ENCODE measurements around the gene LPA. TPM values are rescaled to one million over a fixed set of nuclear protein-coding genes. Genes with fewer than 3 reads are reported as not detected.

Gene LPA
- total and polyA plus RNA-seq, 2 of the 13 experiments (the other 11 are each of a cell fraction or from before 2014, with no cell fraction given), result not detected

GRCh38 chr6:160520043-160520904 lies 143.8 kb downstream of the LPA start (continued):
- no peak for TF ChIP-seq KDM6A (CRISPR knock-in tag; IDR thresholded peaks at IDR 0.05; ENCODE audit: low read depth)
- peak; percentile 45; the same call in 1 of the 2 replicates for TF ChIP-seq ZSCAN25 (CRISPR knock-in tag; IDR thresholded peaks at IDR 0.05)
- TF ChIP-seq CBX2 (IDR thresholded peaks at IDR 0.05; ENCODE audit: low read depth, low read length), result no peak; the same call in 1 of the 2 replicates
- TF ChIP-seq CBX2 (CRISPR knock-in tag; IDR thresholded peaks at IDR 0.05; ENCODE audit: low read depth), result no peak
- TF ChIP-seq BORCS8-MEF2B (CRISPR knock-in tag; IDR thresholded peaks at IDR 0.05), result peak; percentile 49
- TF ChIP-seq MTF2 (CRISPR knock-in tag; IDR thresholded peaks at IDR 0.05; ENCODE audit: borderline replicate concordance), result peak; percentile 71
- TF ChIP-seq HOXA7 (CRISPR knock-in tag; IDR thresholded peaks at IDR 0.05), result no peak
- peak; percentile 41; the same call in 1 of the 2 replicates for TF ChIP-seq CSRNP2 (CRISPR knock-in tag; conservative IDR thresholded peaks at IDR 0.05; ENCODE audit: low read depth)
- peak; percentile 15; the same call in 1 of the 2 replicates for TF ChIP-seq ZNF746 (CRISPR knock-in tag; IDR thresholded peaks at IDR 0.05)
- 0 out of 2 replicates have a peak, but pooled peaks have one; percentile 27 for TF ChIP-seq MAF1 (CRISPR knock-in tag; IDR thresholded peaks at IDR 0.05; ENCODE audit: borderline replicate concordance)
- 0 out of 2 replicates have a peak, but pooled peaks have one; percentile 57 for TF ChIP-seq ZMAT3 (CRISPR knock-in tag; conservative IDR thresholded peaks at IDR 0.05)
- peak; percentile 32 for TF ChIP-seq TBL1XR1 (IDR thresholded peaks at IDR 0.05; ENCODE audit: borderline replicate concordance, low read length, partially characterized antibody)
- no peak for TF ChIP-seq NFYB (CRISPR knock-in tag; IDR thresholded peaks at IDR 0.05)
- TF ChIP-seq ZFP90 (CRISPR knock-in tag; IDR thresholded peaks at IDR 0.05; ENCODE audit: borderline replicate concordance), result peak; percentile 66; the same call in 1 of the 2 replicates
- TF ChIP-seq THAP9 (CRISPR knock-in tag; IDR thresholded peaks at IDR 0.05; ENCODE audit: borderline replicate concordance), result peak; percentile 33; the same call in 1 of the 2 replicates
- TF ChIP-seq KAT7 (CRISPR knock-in tag; IDR thresholded peaks at IDR 0.05; ENCODE audit: borderline replicate concordance), result no peak
- TF ChIP-seq PTBP1 (IDR thresholded peaks at IDR 0.05; ENCODE audit: low read depth, low read length, poor library complexity, severe bottlenecking), result peak; percentile 72
- TF ChIP-seq ZNF879 (CRISPR knock-in tag; IDR thresholded peaks at IDR 0.05), result 0 out of 2 replicates have a peak, but pooled peaks have one; percentile 52
- TF ChIP-seq BCL6 (CRISPR knock-in tag; IDR thresholded peaks at IDR 0.05), result no peak; the same call in 1 of the 2 replicates
- TF ChIP-seq MEIS2 (CRISPR knock-in tag; IDR thresholded peaks at IDR 0.05), result 0 out of 2 replicates have a peak, but pooled peaks have one; percentile 23
- TF ChIP-seq HDAC1 (CRISPR knock-in tag; IDR thresholded peaks at IDR 0.05), result peak; percentile 87
- TF ChIP-seq ZNF274 (CRISPR knock-in tag; IDR thresholded peaks at IDR 0.05), result 0 out of 2 replicates have a peak, but pooled peaks have one; percentile 22
- TF ChIP-seq SUZ12 (IDR thresholded peaks at IDR 0.05; ENCODE audit: low read depth, low read length), result 0 out of 2 replicates have a peak, but pooled peaks have one; percentile 6
- peak; percentile 15; the same call in 1 of the 2 replicates for TF ChIP-seq ATF3 (CRISPR knock-in tag; IDR thresholded peaks at IDR 0.05)
- TF ChIP-seq REPIN1 (CRISPR knock-in tag; IDR thresholded peaks at IDR 0.05; ENCODE audit: borderline replicate concordance, low read depth), result peak; percentile 74; the same call in 1 of the 2 replicates
- TF ChIP-seq SATB2 (CRISPR knock-in tag; IDR thresholded peaks at IDR 0.05), result 0 out of 2 replicates have a peak, but pooled peaks have one; percentile 45
